Measurements from ENCODE around the gene HOMER1. TPM values are rescaled to one million over a fixed set of nuclear protein-coding genes. Genes with fewer than 3 reads are reported as not detected.

The HOMER1 gene
- total and polyA plus RNA-seq, 2 of the 13 experiments (the other 11 are each of a cell fraction or from before 2014, with no cell fraction given) = 5.3 to 24.8 TPM

GRCh38 chr5:79517601-79518000 lies 3.7 kb upstream of the HOMER1 start:
- Histone ChIP-seq H3K4me3 (replicated peaks in 1 of 3; ENCODE audit: insufficient read depth in 1 of 3, low read depth in 2 of 3, low read length in 3 of 3) (no peak overlapping the region), H3K27ac (ENCODE audit: extremely low read length, insufficient read depth, low read length) (no peak overlapping the region), H2AFZ (ENCODE audit: low read length) (no peak overlapping the region), H3K9ac (ENCODE audit: insufficient read depth, low read depth, low read length) (no peak overlapping the region), H3K4me2 (ENCODE audit: low read depth, low read length) (no peak overlapping the region), H4K20me1 (ENCODE audit: insufficient read depth, low read length) (no peaks in the 10 kb centered on the region), H3K4me1 (ENCODE audit: insufficient read depth, low read length) (peaks cover 13% of the 10 kb centered on the region), H3K27me3 (ENCODE audit: control insufficient read depth in 1 of 2, insufficient read depth in 2 of 2, low read length in 2 of 2) (no peaks in the 10 kb centered on the region; a peak in 2 of 5 replicates), H3K36me3 (replicated peaks in 1 of 2; ENCODE audit: control insufficient read depth in 1 of 2, insufficient read depth in 2 of 2, low read length in 2 of 2) (no peaks in the 10 kb centered on the region), H3K9me3 (ENCODE audit: low read length) (no peaks in the 10 kb centered on the region), H3K79me2 (ENCODE audit: insufficient read depth, low read length) (peaks cover 7% of the 10 kb centered on the region)
- intact Hi-C loops (cut with micrococcal nuclease; ENCODE audit: unreplicated experiment) = no loop called here
- POLR2A ChIA-PET = no interaction called here
- ATAC-seq (no peak), DNase-seq (ENCODE audit: low spot score) (no peak), FAIRE-seq (no peak)
- in situ Hi-C loops (cut with HindIII; ENCODE audit: extremely low pct_ligation_motif_present, low pct_unique_long_range_greater_than_20kb) = no loop called here
- TF ChIP-seq SNAPC4 (CRISPR knock-in tag; IDR thresholded peaks at IDR 0.05) = no peak
- no peak for TF ChIP-seq ZSCAN12 (CRISPR knock-in tag; IDR thresholded peaks at IDR 0.05)
- TF ChIP-seq EZH2 (conservative IDR thresholded peaks at IDR 0.05; ENCODE audit: low read depth, low read length) = no peak
- TF ChIP-seq NCOA1 (CRISPR knock-in tag; IDR thresholded peaks at IDR 0.05) = no peak
- no TSS peak for BruUV-seq (replicated peaks)
- CTCF ChIA-PET (ENCODE audit: low intra/inter-chr PET ratio, low total read pairs) = no interaction called here
- WGBS (ENCODE audit: low lambda C conversion rate) = 90% methylated on average over 3 of the region's 3 CpGs
